AML-193 (cell line): Measurements from ENCODE around the gene VAMP2.

Source experiments
- DNase-seq, 2 experiments: peaks; one replicate each; lab custom pipeline; 2025; lab: John Stamatoyannopoulos, UW

The VAMP2 gene, protein sequence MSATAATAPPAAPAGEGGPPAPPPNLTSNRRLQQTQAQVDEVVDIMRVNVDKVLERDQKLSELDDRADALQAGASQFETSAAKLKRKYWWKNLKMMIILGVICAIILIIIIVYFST

DNA sequence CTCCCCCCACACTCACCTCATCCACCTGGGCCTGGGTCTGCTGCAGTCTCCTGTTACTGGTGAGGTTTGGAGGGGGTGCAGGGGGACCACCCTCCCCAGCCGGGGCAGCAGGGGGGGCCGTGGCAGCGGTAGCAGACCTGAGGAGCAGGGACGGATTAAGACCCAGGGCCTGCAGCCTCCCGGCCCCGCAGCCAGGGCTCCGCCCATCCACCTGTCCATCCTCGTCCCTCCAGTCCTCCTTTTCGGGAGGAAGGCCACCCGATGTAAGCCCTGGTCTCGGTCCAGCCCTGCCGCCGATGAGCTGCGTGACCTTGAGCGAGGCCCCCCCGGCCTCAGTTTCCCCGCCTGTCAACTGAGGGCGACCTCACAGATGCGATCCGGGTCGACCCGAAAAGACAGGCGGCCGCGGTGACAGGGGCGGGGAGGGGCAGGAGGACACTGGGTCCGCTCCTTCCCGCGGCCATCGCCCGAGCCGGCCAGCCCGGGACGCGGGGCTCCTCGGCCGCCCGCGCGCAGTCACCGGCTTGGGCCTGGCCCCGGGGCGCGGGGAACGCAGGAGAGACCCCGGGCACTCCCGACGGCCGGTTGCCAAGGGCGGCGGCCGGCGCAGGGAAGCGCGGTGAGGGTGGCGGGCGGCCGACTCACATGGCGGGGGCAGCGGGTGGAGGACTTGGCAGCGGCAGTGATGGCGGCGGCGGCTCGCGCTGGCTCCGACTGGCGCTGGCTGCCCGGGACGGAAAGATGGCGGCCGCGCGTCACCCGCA, at the start of gene VAMP2:
Gene VAMP2, minus strand, starts transcription at position 716 of the 764 bp plus-strand sequence. Its CDS starts 69 bp downstream, at position 647.
- peak in 1 of 2 experiments; percentile 7 for DNase-seq

DNA sequence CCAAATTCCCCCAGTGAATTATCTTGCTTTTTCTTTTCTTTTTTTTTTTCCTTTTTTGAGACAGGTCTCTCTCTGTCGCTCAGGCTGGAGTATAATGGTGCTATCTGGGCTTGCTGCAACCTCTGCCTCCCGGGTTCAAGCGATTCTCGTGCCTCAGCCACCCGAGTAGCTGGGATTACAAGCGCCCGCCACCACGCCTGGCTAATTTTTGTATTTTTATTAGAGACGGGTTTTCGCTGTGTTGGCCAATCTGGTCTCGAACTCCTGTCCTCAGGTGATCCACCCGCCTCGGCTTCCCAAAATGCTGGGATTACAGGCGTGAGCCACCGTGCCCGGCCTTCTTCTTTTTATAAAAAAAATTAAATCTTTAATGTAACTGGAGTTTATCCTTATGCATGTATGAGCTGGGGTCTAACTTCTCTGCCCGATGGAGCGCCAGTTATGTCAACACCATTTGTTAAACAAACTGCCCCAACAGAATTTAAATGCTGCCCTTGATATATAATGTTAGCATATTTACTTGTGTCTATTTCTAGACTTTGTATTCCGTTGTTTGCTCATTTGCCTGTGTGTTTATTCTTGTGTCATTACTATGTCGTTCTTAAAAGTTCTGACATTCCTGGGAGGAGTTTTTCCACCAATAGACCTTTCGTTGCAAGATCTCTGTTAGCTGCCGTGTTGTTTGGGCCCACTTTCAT, 48.2 kb upstream of the VAMP2 start:
- DNase-seq: no peak

DNA sequence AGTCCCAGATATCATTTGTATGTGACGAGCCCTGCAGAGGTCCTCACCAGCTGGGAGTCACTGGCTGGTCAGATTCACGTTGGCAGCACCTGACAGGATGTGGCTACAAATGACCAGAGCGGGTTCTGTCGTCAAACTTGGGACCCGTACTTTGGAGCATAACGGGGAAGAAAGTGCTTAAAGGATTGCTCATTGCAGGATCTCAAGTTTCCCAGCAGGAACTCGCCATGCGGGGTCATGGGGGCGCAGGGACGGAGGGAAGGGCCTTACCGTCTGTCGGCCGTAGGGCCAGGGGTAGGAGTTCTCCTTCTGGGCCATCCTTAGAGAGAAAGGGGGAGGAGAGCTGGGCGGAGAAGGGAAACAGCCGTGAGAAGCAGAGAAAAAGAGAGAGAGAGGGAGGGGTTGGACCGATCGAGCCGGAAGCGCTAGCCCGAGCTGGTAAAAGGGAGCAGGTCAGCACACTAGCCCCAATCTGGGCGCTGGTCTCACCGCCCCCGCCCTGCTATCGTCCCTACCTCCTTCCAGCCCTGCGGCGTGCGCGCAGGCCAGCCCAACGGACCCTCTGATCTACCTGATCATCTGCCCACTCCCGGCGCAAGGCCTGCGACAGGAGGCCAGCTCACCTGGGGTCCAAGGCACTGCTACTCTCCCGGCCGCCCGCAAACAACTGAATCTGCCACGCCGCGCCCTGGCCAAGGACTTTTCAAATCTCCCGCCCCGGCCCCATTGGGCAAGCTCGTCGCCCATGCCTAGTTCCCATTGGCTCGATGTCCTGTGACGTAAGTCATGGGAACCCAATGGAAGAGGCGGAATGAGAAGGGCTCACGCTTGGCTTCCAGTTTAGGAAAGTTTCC, 47.4 kb upstream of the VAMP2 start, which contains the start of gene AURKB:
Gene AURKB, minus strand, starts transcription at position 669 of the 854 bp plus-strand sequence. Its CDS starts 351 bp downstream, at position 318.
- peak; percentile 58 to 63 for DNase-seq

- no peak for DNase-seq
These were observed 43.8 kb upstream of the VAMP2 start for GRCh38 chr17:8206536-8206935.

DNA sequence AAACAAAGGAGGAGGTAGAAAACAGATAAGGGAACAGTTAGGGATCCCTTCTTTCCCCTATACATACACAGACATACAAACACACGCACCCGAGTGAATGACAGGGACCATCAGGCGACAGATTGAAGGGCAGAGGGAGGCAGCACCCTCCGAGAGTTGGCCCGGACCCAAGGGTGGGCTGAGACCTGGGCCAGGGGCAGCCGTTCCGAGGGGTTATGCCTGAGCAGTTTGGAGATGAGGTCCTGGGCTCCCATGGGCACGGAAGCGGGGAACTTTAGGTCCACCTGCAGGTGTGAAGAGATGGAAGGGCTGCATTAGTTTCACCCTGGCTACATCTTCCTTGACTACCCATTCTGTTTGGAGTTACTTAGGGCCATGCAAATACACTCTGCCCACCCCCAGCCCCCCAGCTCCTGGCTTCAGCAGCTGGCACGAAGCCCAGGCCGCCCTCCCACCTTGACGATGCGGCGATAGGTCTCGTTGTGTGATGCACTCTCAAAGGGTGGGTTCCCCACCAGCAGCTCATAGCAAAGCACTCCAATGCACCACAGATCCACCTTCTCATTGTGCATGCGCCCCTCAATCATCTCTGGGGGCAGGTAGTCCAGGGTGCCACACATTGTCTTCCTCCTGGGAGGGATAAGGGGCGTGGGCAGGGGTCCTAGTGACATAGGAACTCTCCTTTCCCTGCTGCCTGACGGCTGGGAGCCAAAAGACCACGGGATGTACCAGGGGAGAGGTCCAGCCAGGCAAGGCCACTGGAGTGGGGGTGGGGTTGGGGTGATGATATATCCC, 42.2 kb upstream of the VAMP2 start:
- no peak for DNase-seq

GRCh38 chr17:8192070-8192815, 29.5 kb upstream of the VAMP2 start:
- no peak for DNase-seq

- DNase-seq: no peak
These were observed 27.8 kb upstream of the VAMP2 start for GRCh38 chr17:8190506-8190905.

GRCh38 chr17:8189711-8190477, 27.1 kb upstream of the VAMP2 start, which contains the start of gene BORCS6:
Gene BORCS6, minus strand, starts transcription at chr17:8190180. Its CDS starts 40 bp downstream, at chr17:8190140.
- peak; percentile 83 to 86 for DNase-seq

- no peak for DNase-seq
These were observed 26.4 kb upstream of the VAMP2 start for GRCh38 chr17:8189041-8189710.

GRCh38 chr17:8188263-8188839, 25.6 kb upstream of the VAMP2 start:
- DNase-seq: no peak

DNA sequence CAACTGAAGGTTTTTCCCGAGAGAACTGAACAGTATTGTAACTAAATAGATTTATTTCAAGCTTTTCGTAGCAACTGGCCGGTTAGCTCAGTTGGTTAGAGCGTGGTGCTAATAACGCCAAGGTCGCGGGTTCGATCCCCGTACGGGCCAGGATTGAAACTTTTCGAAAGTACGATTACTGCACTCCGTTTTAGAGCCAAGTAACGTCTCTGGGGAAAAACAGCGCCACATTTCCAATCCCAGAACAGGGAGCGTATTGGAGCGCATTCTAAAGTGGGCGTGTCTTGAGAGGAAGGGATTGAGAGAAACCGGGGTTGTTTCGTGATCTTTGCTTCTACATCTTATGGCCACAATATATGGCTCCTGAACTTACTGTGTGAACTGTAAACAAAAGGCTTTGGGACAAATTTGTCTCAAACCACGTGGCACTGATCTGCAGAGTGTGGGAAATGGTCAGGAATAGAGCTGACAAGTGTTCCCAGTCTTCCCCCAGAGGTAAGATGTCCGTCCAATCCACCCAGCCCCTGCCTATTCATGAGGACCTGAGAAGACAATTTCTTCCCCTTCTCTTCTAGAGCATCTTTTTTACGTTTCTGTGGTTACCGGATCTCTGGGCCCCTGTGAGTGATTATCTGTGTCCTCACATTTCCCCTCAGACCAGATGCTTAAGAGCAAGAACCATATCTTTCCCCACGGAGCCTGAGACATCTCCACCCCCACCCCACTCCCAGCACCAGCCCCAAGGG, 24.9 kb upstream of the VAMP2 start:
- peak; percentile 77 to 83 for DNase-seq

- peak; percentile 62 to 74 for DNase-seq
These were observed 24.2 kb upstream of the VAMP2 start for GRCh38 chr17:8186787-8187516.

GRCh38 chr17:8186446-8186786, 23.7 kb upstream of the VAMP2 start:
- DNase-seq: no peak

DNA sequence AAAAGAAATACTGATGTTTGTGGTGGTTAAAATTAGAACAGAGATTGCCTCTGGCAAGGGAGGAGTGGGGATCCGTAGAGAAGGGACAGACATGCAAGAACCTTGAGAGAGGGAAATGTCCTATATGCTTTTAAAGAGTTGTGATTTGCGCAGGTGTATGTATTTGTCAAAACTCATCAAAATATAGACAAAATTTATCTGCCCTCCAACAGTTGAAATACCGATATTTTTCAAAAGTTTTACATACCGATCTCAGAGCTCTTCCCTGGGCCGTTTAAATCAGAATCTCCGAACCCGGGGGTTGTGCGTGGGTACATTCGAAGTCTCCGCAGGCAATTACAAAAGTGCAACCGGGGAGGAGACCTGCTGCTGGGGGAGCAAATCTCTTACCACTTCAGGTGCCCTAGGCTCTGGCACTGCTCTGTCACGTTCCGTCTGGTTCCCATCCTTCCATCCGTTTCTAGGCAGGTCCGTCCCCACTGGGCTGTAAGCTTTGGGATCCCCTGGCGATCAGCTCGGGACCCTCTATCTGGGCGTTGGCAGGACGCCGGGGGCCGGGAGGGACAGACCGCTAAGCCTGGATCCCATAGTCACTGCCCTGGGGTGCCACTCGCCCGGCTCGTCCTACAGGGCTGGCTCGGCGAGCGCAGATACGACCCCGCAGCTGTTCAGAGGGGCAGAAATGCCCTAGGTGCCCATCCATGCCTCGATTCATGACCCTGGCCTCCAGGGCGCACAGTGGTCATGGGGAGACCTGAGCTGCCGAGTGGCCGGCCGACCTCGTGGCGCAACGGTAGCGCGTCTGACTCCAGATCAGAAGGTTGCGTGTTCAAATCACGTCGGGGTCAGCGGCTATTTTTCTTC, 23.1 kb upstream of the VAMP2 start:
- no peak for DNase-seq

- no peak for DNase-seq
These were observed 14.4 kb upstream of the VAMP2 start for GRCh38 chr17:8176998-8177731.
